ENCODE data around the gene OPHN1. TPM values are rescaled to one million over a fixed set of nuclear protein-coding genes. Genes with fewer than 3 reads are reported as not detected.
"Not testable (repeated sequence)": the region's sequence is repeated elsewhere in the genome, so short reads cannot be mapped to it uniquely, and the experiment has no call there.

Gene OPHN1
- total RNA-seq, 1 donor from 2014 or later = 8.7 TPM

DNA sequence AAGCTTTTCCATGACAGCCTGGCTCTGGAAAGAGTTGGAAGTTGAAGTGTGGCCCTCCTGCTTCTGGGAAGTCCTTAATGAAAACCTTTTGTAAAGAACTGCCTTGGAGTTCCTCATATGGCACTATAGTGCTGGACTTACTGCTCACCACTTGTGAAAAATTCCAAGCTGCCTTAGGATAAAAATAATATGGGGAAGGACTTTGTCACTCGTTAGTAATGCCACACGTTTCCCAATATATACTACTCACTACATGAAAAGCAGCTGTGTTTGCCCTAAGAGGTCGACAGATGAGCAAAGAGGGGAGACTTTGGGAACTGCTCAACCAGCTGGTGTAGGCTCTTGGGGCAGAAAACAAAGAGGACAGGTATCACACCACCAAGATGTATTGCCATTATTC is 11.7 kb downstream of the OPHN1 start:
- no peak for DNase-seq (ENCODE audit: low spot score)

DNA sequence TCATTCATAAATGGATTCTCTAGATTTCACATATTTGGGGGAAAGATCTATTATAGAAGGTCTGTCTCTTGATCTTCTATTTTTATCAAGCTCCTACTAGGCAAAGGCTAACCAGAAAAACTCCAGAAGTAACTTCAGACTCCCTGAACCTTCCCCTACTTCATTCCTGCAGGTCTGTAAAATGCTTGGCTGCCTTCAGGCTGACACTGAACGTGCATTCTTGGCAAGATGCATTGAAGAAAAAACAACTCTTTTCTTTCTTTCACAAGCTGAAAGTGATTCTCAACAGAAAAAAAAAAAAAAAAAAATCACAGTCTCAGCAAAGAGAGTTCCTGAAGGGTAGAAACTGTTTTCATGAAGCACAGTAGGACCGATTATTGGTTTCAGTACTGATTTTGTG is 12.7 kb downstream of the OPHN1 start:
- peak; percentile 14 for DNase-seq (ENCODE audit: low spot score)

DNA sequence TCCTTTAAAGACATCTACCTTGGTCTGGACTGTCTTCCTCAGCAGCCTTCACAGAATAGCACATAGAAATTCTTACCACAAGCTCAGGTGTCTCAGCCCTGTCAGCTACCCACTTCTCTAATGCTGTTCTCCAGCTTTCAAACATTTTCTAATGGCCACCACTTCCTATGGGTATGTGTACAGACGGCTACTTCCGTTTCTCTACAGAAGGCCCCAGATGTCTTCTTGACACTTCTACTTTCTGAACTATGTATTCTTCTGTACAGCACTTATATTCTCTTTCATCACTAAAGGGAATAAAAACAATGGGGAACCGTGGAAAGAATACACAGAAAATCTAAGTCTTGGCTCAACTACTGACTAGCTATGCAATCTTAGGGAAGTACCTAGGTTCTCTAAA is 13.3 kb downstream of the OPHN1 start:
- DNase-seq (ENCODE audit: low spot score) = no peak

DNA sequence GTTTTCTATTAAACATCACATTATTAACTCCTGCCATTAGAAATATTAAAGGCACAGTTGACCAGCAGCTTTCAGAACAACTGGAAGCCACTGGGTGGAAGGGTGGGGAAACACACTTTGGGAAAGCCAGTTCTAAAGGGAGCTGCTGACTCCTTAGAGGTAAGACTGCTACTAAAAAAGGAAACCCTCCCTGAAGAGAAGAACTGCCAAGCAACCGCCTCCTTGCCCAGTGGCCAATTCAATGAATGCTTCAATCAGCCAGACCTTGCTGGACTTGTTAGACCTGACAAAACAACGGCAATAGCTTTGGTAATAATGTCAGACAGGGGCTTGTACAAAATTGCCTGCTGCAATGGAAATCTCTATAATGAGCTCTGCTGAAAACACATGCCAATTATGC is 15.6 kb downstream of the OPHN1 start:
- DNase-seq (ENCODE audit: low spot score) = no peak

DNA sequence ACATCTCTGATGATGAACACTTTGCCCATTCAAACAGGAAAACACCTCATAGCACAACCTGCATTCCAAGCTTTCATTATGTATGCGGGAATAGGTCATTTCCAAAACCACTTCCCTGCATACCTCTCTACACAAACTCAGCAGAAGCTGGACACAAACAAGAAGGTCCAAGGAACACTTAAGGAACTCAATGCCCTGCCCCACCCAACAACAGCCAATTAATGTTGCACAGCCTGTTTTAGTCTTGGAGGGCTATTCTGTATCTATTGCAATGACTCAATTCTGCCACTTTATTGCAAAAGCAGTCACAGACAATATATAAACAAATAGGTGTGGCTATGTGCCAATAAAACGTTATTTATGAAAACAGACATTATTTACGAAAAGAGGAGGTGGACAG is 16.7 kb downstream of the OPHN1 start:
- DNase-seq (ENCODE audit: low spot score) = no peak

DNA sequence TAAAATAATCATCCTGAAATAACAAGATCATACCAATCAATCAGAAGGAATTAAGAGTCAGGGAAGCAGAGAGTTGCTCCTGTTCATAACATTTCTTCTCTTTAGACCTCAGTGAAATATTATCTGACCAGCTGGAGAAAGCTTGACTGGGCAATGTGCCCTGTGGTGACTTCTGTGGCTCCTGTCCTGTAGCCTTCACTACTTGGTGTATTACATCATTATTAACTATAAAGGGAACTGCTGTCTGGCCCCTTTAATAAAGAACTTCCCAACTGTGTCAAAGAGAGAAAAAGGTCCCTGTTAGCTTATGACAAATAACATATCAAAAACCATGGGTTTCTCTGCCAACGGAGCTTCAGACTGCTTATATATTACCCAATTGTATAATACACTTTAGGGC is 18.0 kb downstream of the OPHN1 start:
- no peak for DNase-seq (ENCODE audit: low spot score)

DNA sequence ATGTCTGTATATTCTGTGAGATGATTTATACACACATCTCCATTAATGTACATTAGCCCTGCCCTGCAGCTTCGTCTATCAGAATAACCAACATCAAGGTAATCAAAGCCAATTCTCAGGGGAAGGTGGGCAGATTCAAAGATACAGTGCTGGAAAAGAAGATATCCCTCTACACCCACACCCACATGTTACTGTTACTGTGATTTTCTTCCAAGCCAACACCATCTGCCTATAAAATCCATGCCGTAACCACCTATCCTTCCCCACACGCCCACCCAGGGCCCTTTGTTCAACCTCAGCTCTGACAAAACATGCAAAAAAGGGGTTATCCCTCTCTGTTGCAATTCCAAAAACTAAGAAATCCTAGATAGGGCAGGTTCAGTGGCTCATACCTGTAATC is 20.0 kb downstream of the OPHN1 start:
- DNase-seq (ENCODE audit: low spot score) = no peak

DNA sequence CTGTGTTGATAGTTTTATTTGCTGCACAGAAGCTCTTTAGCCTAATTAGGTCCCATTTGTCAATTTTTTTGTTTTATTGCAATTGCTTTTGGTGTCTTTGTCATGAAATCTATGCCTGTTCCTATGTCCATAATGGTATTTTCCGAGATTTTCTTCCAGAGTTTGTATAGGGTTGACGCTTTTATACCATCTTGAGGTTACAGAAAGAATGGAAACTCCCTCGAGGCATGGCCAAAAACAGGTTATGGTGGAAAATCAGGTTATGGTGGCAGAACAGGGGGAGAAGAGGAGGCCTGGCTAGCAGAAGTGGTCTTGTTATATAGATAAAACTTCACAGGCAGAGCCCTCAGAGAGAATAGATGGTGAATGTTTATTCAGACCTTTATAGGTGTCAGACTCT is 21.6 kb downstream of the OPHN1 start:
- DNase-seq (ENCODE audit: low spot score) = peak; percentile 18

DNA sequence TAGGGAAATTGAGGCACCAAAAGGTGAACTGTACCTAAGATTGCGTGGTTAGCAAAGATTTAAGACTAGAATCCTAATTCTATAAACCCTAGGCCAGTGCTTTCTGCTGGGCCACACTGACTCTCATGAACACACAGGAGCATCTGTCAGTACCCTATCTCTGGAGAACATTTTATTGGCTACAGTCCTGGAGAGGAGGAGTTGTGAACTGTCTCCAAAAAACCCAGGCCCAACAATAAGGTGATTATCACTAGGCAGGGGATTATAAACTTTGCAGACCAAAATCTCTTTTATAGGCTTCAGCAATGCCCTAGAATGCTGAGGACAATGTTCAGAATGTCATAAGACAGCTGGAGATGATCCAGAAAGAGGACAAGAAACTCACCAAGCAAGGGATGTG is 24.1 kb downstream of the OPHN1 start:
- DNase-seq (ENCODE audit: low spot score) = peak; percentile 17

DNA sequence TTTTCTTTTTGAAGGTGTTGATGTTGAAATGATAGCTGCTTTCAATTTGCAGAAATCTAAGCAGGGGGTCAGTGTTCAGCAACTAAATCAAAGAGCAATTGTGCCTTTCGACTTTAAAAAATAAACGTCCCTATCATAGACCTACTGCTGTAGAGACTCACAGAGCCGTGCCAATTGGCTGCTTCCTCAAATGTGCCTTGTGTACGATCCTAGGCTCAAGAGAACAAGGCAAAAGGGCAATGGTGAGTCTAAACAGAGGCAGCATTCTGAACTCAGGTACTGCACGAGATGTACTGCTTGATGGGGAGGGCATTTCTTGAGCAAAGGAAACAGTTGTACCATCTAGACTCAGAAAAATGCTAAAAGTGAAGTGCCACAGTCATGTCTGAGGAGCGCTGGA is 29.8 kb downstream of the OPHN1 start:
- DNase-seq (ENCODE audit: low spot score) = no peak

DNA sequence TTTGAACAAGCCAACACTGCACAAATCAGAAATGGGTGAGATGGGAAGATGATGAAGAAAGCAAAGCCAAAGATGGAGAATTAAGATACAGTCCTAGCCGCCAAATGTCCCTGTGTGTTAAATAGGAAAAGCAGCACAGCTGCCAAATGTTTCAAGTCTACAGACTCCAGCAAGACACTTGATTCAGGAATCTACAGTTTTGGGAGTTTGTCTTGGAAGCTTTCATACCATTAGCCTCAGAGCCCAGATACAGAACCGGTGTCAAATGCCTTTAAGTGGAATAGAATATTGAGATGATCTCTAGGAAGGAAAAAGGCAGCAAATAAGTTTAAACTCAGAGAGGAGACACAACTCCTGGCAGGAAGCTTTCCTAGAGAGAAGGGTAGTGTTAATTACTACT is 30.3 kb downstream of the OPHN1 start:
- DNase-seq (ENCODE audit: low spot score) = no peak

DNA sequence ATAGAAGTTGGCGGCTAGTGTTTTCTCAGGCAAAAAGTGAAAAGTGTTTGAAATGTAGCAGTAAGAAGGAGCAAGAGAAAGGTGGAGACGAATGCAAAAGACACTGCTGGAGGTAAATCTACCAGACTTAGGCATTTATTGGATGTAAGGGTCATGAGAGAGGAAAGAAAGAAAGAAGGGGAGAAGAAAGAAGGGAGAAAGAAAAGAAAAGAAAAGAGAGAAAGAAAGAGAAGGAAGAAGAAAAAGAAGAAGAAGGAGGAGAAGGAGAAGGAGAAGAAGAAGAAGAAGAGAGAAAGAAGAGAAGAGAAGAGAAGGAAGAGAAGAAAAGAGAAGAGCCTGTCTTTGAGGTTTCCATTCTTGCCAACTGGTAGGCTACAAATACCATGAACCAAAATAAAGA is 31.2 kb downstream of the OPHN1 start:
- DNase-seq (ENCODE audit: low spot score) = no peak

DNA sequence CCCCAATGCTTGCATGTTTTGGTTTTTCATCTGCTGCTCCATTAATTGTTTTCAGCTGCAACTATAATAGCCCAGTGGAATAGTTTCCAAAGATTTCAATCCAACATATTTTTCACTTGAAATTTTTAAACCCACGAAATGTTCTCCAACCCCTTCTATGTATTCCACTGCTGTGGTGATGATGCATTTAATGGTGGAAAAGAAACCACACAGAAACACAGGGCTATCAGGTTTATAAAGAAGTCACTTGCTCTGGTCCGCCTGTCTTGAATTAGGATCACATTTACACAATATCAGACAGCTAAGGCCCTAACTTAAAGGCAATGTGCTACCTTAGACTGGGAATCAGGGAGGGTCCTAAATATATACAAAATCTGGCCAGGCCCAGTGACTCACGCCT is 35.0 kb downstream of the OPHN1 start:
- DNase-seq (ENCODE audit: low spot score) = no peak

DNA sequence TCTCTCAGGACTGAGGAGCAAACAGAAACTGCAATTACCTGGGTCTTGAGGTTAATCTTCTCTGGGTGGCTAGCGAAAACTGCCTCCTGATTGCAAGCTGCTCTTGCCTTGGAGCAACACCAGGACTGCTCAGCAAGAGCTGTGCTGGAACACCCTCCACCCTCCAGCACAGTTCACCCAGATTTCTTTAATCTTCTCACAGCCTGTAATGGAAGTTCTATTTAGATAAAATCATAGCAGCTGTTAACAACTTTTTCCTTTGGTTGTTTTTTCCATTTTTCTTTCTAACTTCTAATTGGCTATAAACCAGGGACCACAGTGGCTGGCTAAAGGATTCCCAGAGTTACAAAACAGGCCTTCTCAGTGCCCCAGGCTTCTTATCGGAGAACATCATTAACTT is 36.3 kb downstream of the OPHN1 start:
- DNase-seq (ENCODE audit: low spot score) = peak; percentile 44

DNA sequence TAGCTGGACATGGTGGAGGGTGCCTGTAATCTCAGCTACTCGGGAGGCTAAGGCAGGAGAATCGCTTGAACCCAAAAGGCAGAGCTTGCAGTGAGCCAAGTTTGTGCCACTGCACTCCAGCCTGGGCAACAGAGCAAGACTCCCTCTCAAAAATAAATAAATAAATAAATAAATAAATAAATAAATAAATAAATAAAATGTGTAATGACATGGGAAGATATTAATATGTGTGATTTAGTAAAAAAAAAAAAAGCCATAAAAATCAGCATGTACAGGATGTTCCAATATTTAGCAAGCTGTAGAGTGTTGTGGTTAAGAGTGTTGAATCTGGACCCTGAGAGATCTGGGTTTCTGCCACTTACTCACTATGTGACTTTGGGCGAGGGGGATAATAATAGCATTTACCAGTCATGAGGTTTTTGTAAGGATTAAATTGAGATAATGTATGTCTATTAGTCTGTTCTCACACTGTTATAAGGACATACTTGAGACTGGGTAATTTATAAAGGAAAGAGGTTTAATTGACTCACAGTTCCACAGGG is 43.8 kb downstream of the OPHN1 start:
- DNase-seq (ENCODE audit: low spot score) = not testable (repeated sequence)

DNA sequence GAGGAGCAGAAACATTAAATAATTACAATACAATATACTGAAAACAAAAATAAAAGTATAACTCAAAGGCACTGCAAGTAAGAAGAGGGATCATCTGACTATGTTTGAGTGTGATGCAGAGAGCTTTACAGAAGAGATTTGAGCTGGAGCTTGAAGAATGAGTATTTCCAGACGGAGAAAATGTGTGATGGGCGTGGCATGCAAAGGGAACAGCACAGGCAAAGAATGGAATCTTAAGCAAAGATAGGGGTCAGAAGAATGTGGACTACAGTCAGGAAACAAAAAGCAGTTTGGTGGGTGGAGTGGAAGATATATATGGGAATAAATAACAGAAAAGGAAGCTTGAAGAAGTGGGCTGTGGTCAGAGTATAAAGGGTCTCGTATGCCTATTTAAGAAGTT is 45.5 kb downstream of the OPHN1 start:
- DNase-seq (ENCODE audit: low spot score) = peak; percentile 78

DNA sequence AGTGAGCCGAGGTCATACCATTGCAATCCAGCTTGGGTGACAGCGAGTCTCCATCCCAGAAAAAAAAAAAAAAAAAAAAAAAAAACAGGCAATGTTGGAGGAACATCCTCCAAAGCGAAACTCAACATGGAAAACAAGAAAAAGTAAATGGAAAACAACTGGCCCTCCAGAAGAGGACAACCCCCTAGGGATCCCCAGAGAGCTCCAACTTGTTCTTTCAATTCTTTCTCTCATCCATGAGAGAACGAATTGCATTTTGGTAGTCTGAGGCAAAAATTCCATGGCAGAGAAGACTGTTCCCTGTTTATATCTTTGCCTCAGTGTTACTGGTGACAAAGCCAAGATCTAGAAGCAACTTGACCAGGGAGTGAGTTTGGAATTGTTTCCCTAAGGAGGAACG is 49.8 kb downstream of the OPHN1 start:
- DNase-seq (ENCODE audit: low spot score) = no peak

DNA sequence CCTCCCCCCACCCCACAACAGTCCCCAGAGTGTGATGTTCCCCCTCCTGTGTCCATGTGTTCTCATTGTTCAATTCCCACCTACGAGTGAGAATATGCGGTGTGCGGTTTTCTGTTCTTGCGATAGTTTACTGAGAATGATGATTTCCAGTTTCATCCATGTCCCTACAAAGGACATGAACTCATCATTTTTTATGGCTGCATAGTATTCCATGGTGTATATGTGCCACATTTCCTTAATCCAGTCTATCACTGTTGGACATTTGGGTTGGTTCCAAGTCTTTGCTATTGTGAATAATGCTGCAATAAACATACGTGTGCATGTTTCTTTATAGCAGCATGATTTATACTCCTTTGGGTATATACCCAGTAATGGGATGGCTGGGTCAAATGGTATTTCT is 55.7 kb downstream of the OPHN1 start:
- DNase-seq (ENCODE audit: low spot score) = not testable (repeated sequence)

DNA sequence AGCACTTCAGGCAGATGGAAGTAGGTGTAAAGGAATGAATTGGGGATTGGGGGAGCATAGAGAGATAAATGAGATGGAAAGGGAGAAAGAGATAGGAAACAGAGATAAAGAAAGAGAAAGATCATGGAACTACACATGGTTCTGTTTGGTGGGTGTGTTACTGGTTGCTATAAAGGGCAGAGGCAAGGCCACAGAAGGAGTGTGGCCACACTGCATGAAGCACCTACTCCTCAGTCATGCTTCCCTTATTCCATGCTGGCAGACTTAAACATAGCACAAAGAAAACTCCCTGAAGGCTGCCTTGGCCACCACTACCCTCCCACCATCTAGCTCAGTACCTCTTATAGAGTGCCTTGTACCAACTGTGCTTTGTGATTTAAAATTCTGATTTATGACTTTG is 56.9 kb downstream of the OPHN1 start:
- no peak for DNase-seq (ENCODE audit: low spot score)

DNA sequence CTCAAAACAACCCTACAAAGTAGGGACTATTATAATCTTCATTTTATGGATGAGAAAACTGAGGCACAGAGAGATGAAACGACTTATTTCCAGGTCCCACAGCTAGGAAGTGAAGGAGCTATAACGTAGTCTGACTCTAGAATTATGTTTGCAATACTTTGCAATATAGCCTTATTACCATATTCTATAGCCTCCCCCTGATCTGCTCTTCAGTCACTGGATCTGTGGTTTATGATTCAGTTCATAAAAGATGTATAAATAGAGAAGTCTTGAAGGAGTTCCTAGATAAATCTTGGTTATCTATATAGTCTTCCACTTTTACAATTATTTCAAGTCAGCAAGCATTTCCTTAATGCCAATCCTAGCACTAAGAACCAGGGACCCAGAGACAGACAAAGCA is 57.5 kb downstream of the OPHN1 start:
- DNase-seq (ENCODE audit: low spot score) = no peak

DNA sequence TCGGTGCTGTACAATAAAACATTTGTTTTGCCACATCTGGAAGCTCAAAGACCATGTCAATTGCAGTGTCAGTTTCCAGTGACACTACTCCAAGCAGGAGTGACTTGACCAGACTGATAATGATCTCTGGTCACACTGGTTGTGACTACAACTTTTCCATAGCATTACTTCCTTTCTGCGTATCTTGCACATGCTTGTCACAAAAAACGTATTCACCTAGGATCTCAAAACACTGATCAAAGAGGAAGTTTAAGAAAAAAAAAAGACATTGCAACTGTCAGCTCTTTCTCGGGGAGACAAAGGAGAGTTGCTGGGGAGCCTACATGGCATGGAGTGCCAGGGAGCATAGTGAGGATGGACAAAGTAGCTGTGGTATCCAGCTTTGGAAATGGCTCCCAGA is 60.6 kb downstream of the OPHN1 start:
- no peak for DNase-seq (ENCODE audit: low spot score)

DNA sequence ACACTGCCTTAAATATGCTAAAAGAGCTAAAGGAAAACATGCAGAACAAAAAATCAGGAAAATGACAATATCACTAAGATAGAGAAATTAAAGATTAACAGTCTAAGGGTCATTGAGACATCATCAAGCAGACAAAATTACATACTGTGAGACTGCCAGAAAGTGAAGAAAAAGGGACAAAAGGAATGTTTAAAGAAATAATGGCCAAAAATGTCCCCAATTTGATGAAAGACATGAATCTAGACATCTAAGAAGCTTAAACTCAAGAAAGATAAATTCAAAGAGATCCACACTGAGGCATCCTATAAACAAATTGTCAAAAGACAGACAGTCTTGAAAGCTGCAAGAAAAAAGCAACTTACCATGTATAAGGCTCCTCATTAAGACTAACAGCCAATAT is 63.7 kb downstream of the OPHN1 start:
- no peak for DNase-seq (ENCODE audit: low spot score)

DNA sequence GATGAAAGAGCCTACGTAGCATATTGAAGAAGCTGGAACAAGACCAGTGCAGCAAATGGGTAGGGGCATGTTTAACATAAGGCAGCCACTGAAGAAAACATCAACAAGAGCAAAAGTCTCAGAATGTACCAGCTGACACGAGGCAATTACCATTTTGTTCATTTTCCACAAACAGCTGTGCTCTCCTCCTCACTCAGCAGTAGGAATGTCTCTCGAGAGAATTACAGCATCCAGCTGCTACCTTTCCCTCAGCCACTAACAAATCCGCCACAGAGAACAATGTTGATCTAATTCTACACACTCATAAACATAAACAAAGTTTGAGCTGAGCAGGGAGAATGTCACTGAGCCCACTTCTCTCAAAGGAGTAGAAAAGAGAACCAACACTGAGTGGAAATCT is 68.0 kb downstream of the OPHN1 start:
- DNase-seq (ENCODE audit: low spot score) = no peak

DNA sequence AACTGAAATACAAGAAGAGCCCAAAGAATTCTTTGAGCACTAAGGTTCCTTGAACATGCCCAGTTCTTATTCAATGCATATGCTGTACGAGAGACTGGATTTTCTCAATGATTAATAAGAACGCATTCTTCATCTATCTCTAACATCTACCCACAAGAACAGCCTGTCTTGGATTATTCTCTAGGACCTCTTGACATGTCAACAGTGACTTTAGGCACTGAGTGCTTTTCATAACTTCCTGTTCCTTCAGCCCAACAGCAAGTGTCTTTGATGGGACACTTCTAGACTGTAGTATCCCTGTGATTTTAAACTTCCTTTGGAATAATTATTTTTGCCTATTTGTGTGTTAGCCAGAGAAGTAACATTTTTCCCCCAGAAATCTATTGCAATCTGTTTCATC is 69.3 kb downstream of the OPHN1 start:
- no peak for DNase-seq (ENCODE audit: low spot score)

DNA sequence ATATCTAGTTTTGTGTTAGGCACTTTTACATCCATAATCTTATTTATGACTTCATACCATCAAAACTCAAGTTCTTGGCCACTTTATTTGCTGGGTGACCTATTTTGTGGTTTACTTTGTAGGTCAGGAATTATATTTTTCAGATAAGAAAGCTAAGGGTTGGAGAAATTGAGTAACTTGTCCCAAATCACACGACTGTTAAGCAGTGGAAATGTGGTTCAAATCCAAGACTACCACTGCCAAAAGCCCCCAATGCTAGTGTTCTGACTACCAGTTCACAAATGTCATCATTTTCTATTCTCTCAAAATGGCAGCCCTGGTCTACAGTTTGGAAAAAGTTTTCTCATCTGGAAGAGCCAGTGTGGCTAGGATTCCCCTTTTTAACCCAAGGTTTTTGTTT is 74.6 kb downstream of the OPHN1 start:
- DNase-seq (ENCODE audit: low spot score) = peak; percentile 2
